ENCODE data around the gene PLD6.
"Not testable (repeated sequence)": the region's sequence is repeated elsewhere in the genome, so short reads cannot be mapped to it uniquely, and the experiment has no call there.

PLD6 gene

GRCh38 chr17:17196776-17197175 is 9.4 kb downstream of the PLD6 start:
- no peak for DNase-seq

GRCh38 chr17:17195466-17195865 is 10.7 kb downstream of the PLD6 start:
- DNase-seq: not testable (repeated sequence)

- no peak for DNase-seq
These were observed 14.2 kb downstream of the PLD6 start for GRCh38 chr17:17191961-17192381.

- DNase-seq: no peak
These were observed 14.8 kb downstream of the PLD6 start for GRCh38 chr17:17191346-17191792.

- DNase-seq: no peak
These were observed 15.9 kb downstream of the PLD6 start for GRCh38 chr17:17190188-17190587.

GRCh38 chr17:17189559-17189958 is 16.6 kb downstream of the PLD6 start:
- no peak for DNase-seq

GRCh38 chr17:17188586-17188985 is 17.5 kb downstream of the PLD6 start:
- DNase-seq: no peak

GRCh38 chr17:17186551-17187505 is 19.3 kb downstream of the PLD6 start:
- DNase-seq: no peak

GRCh38 chr17:17186051-17186450 is 20.1 kb downstream of the PLD6 start:
- DNase-seq: no peak

- not testable (repeated sequence) for DNase-seq
These were observed 21.0 kb downstream of the PLD6 start for GRCh38 chr17:17184985-17185757.

GRCh38 chr17:17183744-17184143 is 22.4 kb downstream of the PLD6 start:
- no peak for DNase-seq

- no peak for DNase-seq
These were observed 23.5 kb downstream of the PLD6 start for GRCh38 chr17:17182598-17183136.

GRCh38 chr17:17181666-17182597 is 24.2 kb downstream of the PLD6 start:
- no peak for DNase-seq

GRCh38 chr17:17180741-17181525 is 25.2 kb downstream of the PLD6 start:
- DNase-seq: no peak

- no peak for DNase-seq
These were observed 26.0 kb downstream of the PLD6 start for GRCh38 chr17:17180141-17180603.

- DNase-seq: no peak
These were observed 26.7 kb downstream of the PLD6 start for GRCh38 chr17:17179371-17179827.

GRCh38 chr17:17177176-17177575 is 29.0 kb downstream of the PLD6 start:
- no peak for DNase-seq

GRCh38 chr17:17176341-17176740 is 29.8 kb downstream of the PLD6 start:
- no peak for DNase-seq

- no peak for DNase-seq
These were observed 30.2 kb downstream of the PLD6 start for GRCh38 chr17:17175917-17176316.

- DNase-seq: no peak
These were observed 30.8 kb downstream of the PLD6 start for GRCh38 chr17:17175340-17175739.

- no peak for DNase-seq
These were observed 32.2 kb downstream of the PLD6 start for GRCh38 chr17:17173921-17174320.
